Endothelial cell of umbilical vein (primary cell): ENCODE results near the gene TSSK6.

Experiments used
- CTCF ChIP-seq, 2 donors: IDR thresholded peaks; 1 replicate in 1 of 2; 2 replicates in 1 of 2; pipeline ENCODE4 v1.5.1; 2011; ENCODE audit warnings: low read length in 2 of 2, mild to moderate bottlenecking in 2 of 2, moderate library complexity in 2 of 2, control low read depth in 1 of 2, inconsistent platforms in 1 of 2, low read depth in 1 of 2; ENCODE audit not compliant: insufficient read depth in 1 of 2; ENCODE audit errors: extremely low read depth in 1 of 2
- EZH2 ChIP-seq: IDR thresholded peaks from 2 replicates; pipeline ENCODE4 v1.6.1; 2012; ENCODE audit warnings: borderline replicate concordance, low read depth, mild to moderate bottlenecking, moderate library complexity, low read length, inconsistent platforms; ENCODE audit not compliant: severe bottlenecking
- FOS ChIP-seq: IDR thresholded peaks from 2 replicates; pipeline ENCODE4 v1.6.1; 2011; ENCODE audit warnings: mild to moderate bottlenecking, low read length, moderate library complexity, borderline replicate concordance; ENCODE audit not compliant: insufficient read depth
- GATA2 ChIP-seq: IDR thresholded peaks from 2 replicates; pipeline ENCODE4 v1.7.0; 2011; ENCODE audit warnings: low read depth, mild to moderate bottlenecking, moderate library complexity, mixed read lengths, low read length; ENCODE audit not compliant: insufficient read length, insufficient read depth
- JUN ChIP-seq: IDR thresholded peaks from 2 replicates; pipeline ENCODE4 v1.6.1; 2011; ENCODE audit warnings: borderline replicate concordance, low read depth; ENCODE audit not compliant: insufficient read length, insufficient read depth
- MAX ChIP-seq: IDR thresholded peaks from 2 replicates; pipeline ENCODE4 v1.6.1; 2011; ENCODE audit not compliant: insufficient read depth, insufficient read length
- MYC ChIP-seq: IDR thresholded peaks from one replicate; pipeline ENCODE4 v1.6.1; 2011; ENCODE audit warnings: mild to moderate bottlenecking, low read depth, low read length
- POLR2A ChIP-seq: IDR thresholded peaks from 2 replicates; pipeline ENCODE4 v1.6.1; 2012; ENCODE audit warnings: low read depth, mild to moderate bottlenecking, control low read depth, low read length
- POLR2AphosphoS5 ChIP-seq: IDR thresholded peaks from 2 replicates; pipeline ENCODE4 v1.6.1; 2012; ENCODE audit warnings: low read depth, mild to moderate bottlenecking, control low read depth, low read length, moderate library complexity; ENCODE audit not compliant: insufficient read depth

DNA sequence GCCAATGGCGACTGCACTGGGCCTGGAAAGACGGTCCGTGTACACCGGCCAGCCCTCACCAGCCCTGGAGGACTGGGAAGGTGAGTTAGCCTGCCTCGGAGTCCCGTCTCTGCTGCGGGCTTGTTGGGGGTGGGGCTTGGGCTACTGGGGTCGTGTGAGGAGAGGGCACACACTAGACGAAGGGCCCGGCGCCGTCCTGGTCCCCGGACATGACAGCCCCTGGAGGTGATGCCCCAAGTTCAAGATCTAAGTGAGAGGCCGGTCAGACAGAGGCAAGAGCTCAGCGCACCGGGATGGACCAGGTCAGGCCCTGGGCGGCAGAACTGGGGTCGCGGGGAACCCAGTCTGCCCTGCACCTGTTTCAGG lies 24.3 kb upstream of the TSSK6 start:
- TF ChIP-seq MAX: no peak
- no peak for TF ChIP-seq CTCF (IDR thresholded peaks at IDR 0.05; ENCODE audit: extremely low read depth in 1 of 2, insufficient read depth in 1 of 2, low read depth in 1 of 2, low read length in 2 of 2)
- no peak for TF ChIP-seq POLR2AphosphoS5
- no peak for TF ChIP-seq EZH2
- no peak for TF ChIP-seq POLR2A
- no peak for TF ChIP-seq GATA2
- TF ChIP-seq JUN: no peak
- no peak for TF ChIP-seq FOS
- TF ChIP-seq MYC: no peak
